SK-N-SH treated with all-trans-retinoic acid at 6 μM for 48 hours (cell line): ENCODE measurements around the gene NRXN3.

Experiments
- ATAC-seq: fragments of 200-7000 bp; cut with Tn5 transposase; 3 replicates; pipeline ENCODE4 v1.9.1; 2020; ENCODE audit warnings: mild to moderate bottlenecking, moderate library complexity
- ARNTL ChIP-seq: fragments of 450-650 bp; formaldehyde crosslinking; IDR thresholded peaks from 2 replicates; pipeline ENCODE4 v1.5.0; 2020; ENCODE audit warnings: low read depth, mild to moderate bottlenecking, moderate library complexity, borderline replicate concordance
- BACH2 ChIP-seq: fragments of 250-450 bp; sonication (Bioruptor Pico); IDR thresholded peaks from 2 replicates; pipeline ENCODE4 v1.9.0; 2021; ENCODE audit warnings: mild to moderate bottlenecking, borderline replicate concordance
- CREB5 ChIP-seq: fragments of 250-450 bp; sonication (Bioruptor Pico); IDR thresholded peaks from 2 replicates; pipeline ENCODE4 v1.5.1; 2020; ENCODE audit warnings: low read depth, mild to moderate bottlenecking, moderate library complexity
- CSDC2 ChIP-seq: fragments of 250-450 bp; sonication (Bioruptor Pico); IDR thresholded peaks from 2 replicates; pipeline ENCODE4 v1.5.0; 2020; ENCODE audit warnings: mild to moderate bottlenecking, moderate library complexity
- ESRRG ChIP-seq: fragments of 250-450 bp; sonication (Bioruptor Pico); IDR thresholded peaks from 2 replicates; pipeline ENCODE4 v1.6.1; 2021; ENCODE audit warnings: mild to moderate bottlenecking
- GLIS3 ChIP-seq: fragments of 250-450 bp; sonication (Bioruptor Pico); IDR thresholded peaks from 2 replicates; pipeline ENCODE4 v1.5.0; 2020; ENCODE audit warnings: mild to moderate bottlenecking, moderate library complexity
- ISL1 ChIP-seq: fragments of 250-450 bp; sonication (Bioruptor Pico); IDR thresholded peaks from 2 replicates; pipeline ENCODE4 v2.1.2; 2022; ENCODE audit warnings: mild to moderate bottlenecking, moderate library complexity
- POU6F1 ChIP-seq: fragments of 250-450 bp; sonication (Bioruptor Pico); IDR thresholded peaks from 2 replicates; pipeline ENCODE4 v1.8.0; 2021; ENCODE audit warnings: low read depth, mild to moderate bottlenecking, moderate library complexity, borderline replicate concordance
- PPARA ChIP-seq: fragments of 250-450 bp; sonication (Bioruptor Pico); IDR thresholded peaks from 2 replicates; pipeline ENCODE4 v1.5.0; 2020; ENCODE audit warnings: mild to moderate bottlenecking, borderline replicate concordance
- RARB ChIP-seq: fragments of 250-450 bp; sonication (Bioruptor Pico); IDR thresholded peaks from 2 replicates; pipeline ENCODE4 v1.8.0; 2021; ENCODE audit warnings: mild to moderate bottlenecking, moderate library complexity
- SNAI2 ChIP-seq: fragments of 250-450 bp; sonication (Bioruptor Pico); IDR thresholded peaks from 2 replicates; pipeline ENCODE4 v1.5.0; 2020; ENCODE audit warnings: mild to moderate bottlenecking, moderate library complexity
- TCF4 ChIP-seq: fragments of 250-450 bp; sonication (Bioruptor Pico); IDR thresholded peaks from 2 replicates; pipeline ENCODE4 v1.8.0; 2021; ENCODE audit warnings: mild to moderate bottlenecking, moderate library complexity, borderline replicate concordance
- TOX ChIP-seq: fragments of 250-450 bp; sonication (Bioruptor Pico); IDR thresholded peaks from 2 replicates; pipeline ENCODE4 v1.8.0; 2021; ENCODE audit warnings: mild to moderate bottlenecking, moderate library complexity, borderline replicate concordance
- ZC3H10 ChIP-seq: fragments of 250-450 bp; sonication (Bioruptor Pico); IDR thresholded peaks from 2 replicates; pipeline ENCODE4 v1.5.1; 2021; ENCODE audit warnings: mild to moderate bottlenecking, moderate library complexity
- ZFP3 ChIP-seq: fragments of 250-450 bp; sonication (Bioruptor Pico); IDR thresholded peaks from 2 replicates; pipeline ENCODE4 v1.5.0; 2020; ENCODE audit warnings: mild to moderate bottlenecking, moderate library complexity
- ZFP30 ChIP-seq: fragments of 450-650 bp; formaldehyde crosslinking; IDR thresholded peaks from 2 replicates; pipeline ENCODE4 v1.5.0; 2022; ENCODE audit warnings: mild to moderate bottlenecking, moderate library complexity
- ZNF565 ChIP-seq: fragments of 450-650 bp; formaldehyde crosslinking; conservative IDR thresholded peaks from 2 replicates; pipeline ENCODE4 v1.5.0; 2020; ENCODE audit warnings: low read depth, mild to moderate bottlenecking, moderate library complexity
- ZNF70 ChIP-seq: fragments of 450-650 bp; formaldehyde crosslinking; IDR thresholded peaks from 2 replicates; pipeline ENCODE4 v1.5.0; 2020; ENCODE audit warnings: mild to moderate bottlenecking, moderate library complexity
- ZNF8 ChIP-seq: fragments of 450-650 bp; formaldehyde crosslinking; IDR thresholded peaks from 2 replicates; pipeline ENCODE4 v1.5.0; 2020; ENCODE audit warnings: mild to moderate bottlenecking, moderate library complexity
- TF ChIP-seq, protein P1 (sequence below): fragments of 250-450 bp; sonication (Bioruptor Pico); IDR thresholded peaks from 2 replicates; pipeline ENCODE4 v1.5.0; 2020; ENCODE audit warnings: mild to moderate bottlenecking, moderate library complexity
- TF ChIP-seq, protein P2 (sequence below): fragments of 250-450 bp; sonication (Bioruptor Pico); IDR thresholded peaks from 2 replicates; pipeline ENCODE4 v1.5.1; 2021; ENCODE audit warnings: mild to moderate bottlenecking, moderate library complexity

Gene NRXN3

DNA sequence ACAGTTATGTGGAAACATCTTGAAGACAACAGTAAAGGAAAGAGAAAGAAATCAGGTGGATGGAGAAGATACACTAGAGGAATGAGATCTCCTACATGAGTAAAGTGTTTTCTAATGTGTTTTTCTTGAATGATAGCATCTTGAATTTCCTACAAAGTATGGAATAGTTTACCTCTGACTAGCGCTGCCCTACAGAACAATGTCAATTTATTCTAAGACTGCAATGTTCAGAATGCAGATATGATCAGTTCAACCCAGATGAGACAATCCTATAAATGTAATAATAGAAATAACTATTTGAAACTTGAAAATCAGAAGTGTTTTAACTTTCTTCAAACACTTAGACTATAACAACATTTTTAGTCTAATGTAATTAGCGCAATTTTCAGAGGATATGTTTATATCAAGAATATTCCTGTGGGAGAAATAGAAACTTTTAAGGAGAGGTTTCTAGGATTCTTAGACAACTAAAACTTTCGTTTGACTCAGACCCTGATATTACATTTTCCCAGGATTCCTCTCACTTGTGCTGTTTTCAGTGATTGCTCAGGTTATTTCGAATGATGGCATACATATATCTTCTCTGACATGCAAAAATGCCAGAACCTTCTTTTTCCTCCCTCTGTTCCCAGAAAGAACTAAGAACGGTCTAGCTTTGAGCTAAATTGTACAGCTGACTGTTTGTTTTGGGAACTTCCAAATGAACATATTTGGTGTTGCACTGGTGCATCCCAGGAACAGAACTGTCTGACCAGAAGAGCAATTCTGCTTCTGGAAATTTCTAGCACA lies 1023.7 kb downstream of the NRXN3 start:
- TF ChIP-seq POU6F1 (CRISPR knock-in tag) (no peak), ISL1 (CRISPR knock-in tag) (peak; percentile 91), CREB5 (CRISPR knock-in tag) (peak; percentile 47; the same call in 1 of the 2 replicates)
- peak; percentile 94 for ATAC-seq

GRCh38 chr14:79196216-79196615 lies 1026.0 kb downstream of the NRXN3 start:
- ATAC-seq, result no peak
- no peak for TF ChIP-seq PPARA
- TF ChIP-seq ZNF565, result no peak
- no peak for TF ChIP-seq ZC3H10

DNA sequence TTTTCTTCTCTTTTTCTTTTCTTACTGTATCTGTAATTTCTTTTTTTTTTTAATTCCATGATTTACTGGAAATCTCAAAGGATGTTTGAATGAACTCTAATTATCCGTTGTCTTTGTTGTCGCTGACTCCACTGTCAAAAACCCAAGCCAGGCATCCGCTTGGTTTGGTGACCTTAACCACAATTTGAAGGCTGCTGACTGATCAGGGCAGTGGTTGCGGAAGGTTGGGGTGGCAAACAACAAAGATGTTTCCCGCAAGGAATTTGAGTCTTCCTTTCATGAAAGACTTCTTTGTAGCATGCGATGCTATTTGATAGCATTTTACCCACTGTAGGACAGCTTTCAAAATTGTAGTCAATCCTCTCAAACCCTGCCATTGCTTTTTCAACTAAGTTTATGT lies 1027.3 kb downstream of the NRXN3 start:
- no peak for TF ChIP-seq TCF4
- no peak for TF ChIP-seq ZFP3 (CRISPR knock-in tag)
- TF ChIP-seq, protein P1, sequence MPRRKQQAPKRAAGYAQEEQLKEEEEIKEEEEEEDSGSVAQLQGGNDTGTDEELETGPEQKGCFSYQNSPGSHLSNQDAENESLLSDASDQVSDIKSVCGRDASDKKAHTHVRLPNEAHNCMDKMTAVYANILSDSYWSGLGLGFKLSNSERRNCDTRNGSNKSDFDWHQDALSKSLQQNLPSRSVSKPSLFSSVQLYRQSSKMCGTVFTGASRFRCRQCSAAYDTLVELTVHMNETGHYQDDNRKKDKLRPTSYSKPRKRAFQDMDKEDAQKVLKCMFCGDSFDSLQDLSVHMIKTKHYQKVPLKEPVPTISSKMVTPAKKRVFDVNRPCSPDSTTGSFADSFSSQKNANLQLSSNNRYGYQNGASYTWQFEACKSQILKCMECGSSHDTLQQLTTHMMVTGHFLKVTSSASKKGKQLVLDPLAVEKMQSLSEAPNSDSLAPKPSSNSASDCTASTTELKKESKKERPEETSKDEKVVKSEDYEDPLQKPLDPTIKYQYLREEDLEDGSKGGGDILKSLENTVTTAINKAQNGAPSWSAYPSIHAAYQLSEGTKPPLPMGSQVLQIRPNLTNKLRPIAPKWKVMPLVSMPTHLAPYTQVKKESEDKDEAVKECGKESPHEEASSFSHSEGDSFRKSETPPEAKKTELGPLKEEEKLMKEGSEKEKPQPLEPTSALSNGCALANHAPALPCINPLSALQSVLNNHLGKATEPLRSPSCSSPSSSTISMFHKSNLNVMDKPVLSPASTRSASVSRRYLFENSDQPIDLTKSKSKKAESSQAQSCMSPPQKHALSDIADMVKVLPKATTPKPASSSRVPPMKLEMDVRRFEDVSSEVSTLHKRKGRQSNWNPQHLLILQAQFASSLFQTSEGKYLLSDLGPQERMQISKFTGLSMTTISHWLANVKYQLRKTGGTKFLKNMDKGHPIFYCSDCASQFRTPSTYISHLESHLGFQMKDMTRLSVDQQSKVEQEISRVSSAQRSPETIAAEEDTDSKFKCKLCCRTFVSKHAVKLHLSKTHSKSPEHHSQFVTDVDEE, result no peak
- no peak for TF ChIP-seq CSDC2 (CRISPR knock-in tag)
- no peak for TF ChIP-seq POU6F1 (CRISPR knock-in tag)
- no peak for TF ChIP-seq ISL1 (CRISPR knock-in tag)
- TF ChIP-seq RARB (CRISPR knock-in tag), result no peak
- ATAC-seq, result no peak

DNA sequence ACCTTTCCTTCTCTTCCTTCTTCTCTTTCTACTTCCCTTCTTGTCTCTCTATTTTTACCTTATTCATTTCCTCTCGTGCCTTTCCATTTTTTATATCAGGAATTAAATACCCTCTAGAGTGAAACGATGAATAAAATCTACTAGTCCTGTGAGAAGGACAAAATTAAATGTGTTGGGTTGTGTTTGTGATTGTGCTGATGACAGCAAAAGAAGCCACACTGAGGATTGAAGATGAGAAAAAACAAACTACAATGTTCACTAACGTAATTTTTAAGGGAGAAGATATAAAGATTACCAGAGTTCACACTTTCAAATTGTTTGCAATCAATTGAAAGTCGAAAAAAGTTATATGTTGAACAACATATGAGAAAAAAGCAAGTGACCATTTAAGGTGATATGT lies 1029.0 kb downstream of the NRXN3 start:
- TF ChIP-seq, protein P2, sequence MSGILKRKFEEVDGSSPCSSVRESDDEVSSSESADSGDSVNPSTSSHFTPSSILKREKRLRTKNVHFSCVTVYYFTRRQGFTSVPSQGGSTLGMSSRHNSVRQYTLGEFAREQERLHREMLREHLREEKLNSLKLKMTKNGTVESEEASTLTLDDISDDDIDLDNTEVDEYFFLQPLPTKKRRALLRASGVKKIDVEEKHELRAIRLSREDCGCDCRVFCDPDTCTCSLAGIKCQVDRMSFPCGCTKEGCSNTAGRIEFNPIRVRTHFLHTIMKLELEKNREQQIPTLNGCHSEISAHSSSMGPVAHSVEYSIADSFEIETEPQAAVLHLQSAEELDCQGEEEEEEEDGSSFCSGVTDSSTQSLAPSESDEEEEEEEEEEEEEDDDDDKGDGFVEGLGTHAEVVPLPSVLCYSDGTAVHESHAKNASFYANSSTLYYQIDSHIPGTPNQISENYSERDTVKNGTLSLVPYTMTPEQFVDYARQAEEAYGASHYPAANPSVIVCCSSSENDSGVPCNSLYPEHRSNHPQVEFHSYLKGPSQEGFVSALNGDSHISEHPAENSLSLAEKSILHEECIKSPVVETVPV (CRISPR knock-in tag), result no peak
- TF ChIP-seq BACH2 (no peak), CREB5 (CRISPR knock-in tag) (no peak), TOX (no peak), GLIS3 (no peak), RARB (CRISPR knock-in tag) (no peak), ESRRG (CRISPR knock-in tag) (no peak), ZNF8 (no peak), ISL1 (CRISPR knock-in tag) (no peak), ZNF70 (CRISPR knock-in tag) (no peak), ARNTL (CRISPR knock-in tag) (no peak), SNAI2 (CRISPR knock-in tag) (no peak), ZFP30 (no peak), ZFP3 (CRISPR knock-in tag) (no peak)
- TF ChIP-seq, protein P1, result no peak
- ATAC-seq, result no peak
